Midbrain (tissue), 1 donor: Measurements from ENCODE around the gene KIAA2012.
A peak's percentile ranks its signal among the peaks of the same experiment; 100 is the strongest.

Experiments
- DNase-seq: peaks from one replicate; lab custom pipeline; 2025; lab: John Stamatoyannopoulos, UW

Gene KIAA2012

GRCh38 chr2:202149936-202150335, 76.9 kb downstream of the KIAA2012 start:
- DNase-seq = no peak

DNA sequence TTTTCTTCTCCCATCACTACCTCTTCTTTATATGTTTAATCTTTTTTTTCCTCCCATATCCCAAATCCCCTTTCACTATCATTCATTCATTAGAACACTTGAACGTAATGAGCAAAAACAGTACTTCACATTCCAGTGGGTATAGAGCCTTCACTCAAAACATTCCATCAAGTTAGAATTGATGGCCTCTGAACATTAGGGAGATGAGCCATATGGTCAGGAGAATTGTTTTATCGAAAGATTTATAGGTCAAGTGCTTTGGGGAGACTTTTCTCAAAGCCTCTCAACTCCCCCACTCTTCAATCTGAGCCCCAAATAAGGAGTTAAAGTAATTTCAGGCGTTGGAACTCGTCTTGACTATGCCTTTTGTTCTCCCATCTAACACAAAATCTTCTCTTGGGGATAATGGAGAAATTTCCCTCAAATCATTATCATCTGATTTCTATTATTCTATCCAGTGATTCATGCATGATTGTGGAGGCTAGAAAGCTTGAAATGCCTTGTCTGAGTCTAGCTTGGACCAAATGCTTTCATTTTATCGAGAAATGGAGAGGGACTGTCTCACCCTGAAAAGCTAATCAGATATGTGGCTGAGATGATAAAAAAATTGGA, 79.2 kb downstream of the KIAA2012 start:
- no peak for DNase-seq

- DNase-seq = no peak
Measured at GRCh38 chr2:202154613-202155012, 81.6 kb downstream of the KIAA2012 start.

GRCh38 chr2:202157211-202157990, 84.3 kb downstream of the KIAA2012 start:
- DNase-seq = no peak

DNA sequence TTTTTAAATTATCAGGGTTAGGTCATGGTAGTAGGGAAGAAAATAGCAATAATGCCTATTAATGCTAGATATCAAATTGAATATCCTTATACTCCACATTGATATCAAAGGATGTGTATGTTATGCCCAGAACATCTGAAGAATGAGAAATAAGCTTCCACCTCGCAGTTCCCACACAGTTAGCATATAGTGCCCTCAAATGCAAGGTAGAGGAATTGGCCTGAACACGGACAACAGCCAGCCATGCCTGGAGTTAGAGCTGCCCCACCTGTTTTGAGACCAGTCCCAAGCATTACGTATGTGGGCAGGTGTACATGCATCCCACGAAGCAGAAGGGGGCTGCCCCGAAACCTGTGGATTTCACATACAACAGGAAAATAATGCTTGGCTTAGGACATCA, 85.7 kb downstream of the KIAA2012 start:
- no peak for DNase-seq

DNA sequence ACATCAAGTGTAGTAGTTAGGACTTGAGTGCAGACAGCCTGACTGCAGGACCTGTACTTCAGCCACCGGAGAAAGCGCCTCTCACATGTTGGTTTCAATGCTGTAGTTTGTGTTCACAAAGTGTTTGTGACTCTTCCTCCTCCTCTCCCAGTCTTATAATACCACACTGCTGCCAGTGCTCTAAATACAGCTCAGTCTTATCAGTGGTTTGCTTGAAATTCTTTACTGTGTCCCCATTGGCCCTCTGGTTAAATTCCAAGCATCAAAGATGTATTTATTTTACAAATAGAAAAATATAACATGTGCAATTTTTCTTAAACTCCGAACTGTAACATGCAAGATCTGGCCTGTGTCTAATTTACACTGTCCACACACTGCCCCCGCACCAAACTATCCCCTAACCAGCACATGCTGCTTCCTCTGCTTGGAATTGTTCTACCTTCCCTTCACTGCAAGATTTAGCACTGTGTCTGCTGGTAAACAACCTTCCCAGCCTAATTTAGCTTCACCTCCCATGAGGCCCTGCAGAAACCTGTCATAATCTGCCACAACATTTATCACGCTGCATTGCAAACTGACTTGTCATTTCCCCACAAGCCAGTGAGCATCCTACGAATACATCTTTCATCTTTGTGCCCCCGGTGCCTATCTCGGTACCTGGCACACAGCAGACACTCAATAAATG, 88.2 kb downstream of the KIAA2012 start:
- DNase-seq = no peak

DNA sequence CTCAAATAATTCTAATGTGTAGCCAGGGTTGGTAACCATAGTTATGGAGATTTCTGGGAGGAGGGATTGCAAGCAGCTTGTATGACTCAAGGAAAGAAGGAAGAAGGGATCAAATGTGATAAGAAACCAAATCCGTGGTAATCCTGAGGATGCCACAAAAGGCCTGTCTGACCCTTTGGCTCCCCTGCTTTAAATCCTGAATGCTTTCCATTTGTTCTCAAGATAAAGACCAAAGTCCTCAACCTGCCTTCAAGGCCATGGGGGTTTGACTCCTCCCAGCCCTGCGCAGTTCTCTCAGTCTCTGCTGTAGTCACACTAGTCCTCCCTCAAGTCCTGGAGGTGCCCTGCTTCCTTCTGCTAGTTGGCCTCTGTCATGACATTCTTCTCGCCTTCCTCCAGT, 91.4 kb downstream of the KIAA2012 start:
- no peak for DNase-seq

GRCh38 chr2:202165208-202165607, 92.2 kb downstream of the KIAA2012 start:
- DNase-seq = no peak

GRCh38 chr2:202165945-202166344, 92.9 kb downstream of the KIAA2012 start:
- no peak for DNase-seq

DNA sequence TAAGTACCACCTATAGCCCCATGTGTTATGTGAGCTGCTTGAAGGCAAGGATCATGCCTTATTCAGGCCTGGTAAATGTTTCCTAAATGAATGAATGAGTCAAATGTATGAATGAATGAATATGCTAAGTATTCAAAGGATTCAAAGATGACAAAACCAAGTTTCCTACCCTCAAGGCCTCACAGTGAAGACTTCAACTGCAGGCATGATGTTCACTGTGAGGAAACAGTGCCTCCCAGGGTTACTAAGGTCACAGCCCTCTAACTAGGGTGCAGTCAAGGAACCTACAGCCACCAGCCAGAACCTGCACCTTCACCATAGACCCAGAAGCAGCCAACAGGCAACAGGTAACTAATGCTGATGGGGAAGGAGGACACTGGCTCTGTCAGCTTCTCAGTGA, 96.1 kb downstream of the KIAA2012 start:
- no peak for DNase-seq

- no peak for DNase-seq
Measured at GRCh38 chr2:202169832-202170424, 96.9 kb downstream of the KIAA2012 start.

GRCh38 chr2:202171241-202171825, 98.3 kb downstream of the KIAA2012 start:
- no peak for DNase-seq

DNA sequence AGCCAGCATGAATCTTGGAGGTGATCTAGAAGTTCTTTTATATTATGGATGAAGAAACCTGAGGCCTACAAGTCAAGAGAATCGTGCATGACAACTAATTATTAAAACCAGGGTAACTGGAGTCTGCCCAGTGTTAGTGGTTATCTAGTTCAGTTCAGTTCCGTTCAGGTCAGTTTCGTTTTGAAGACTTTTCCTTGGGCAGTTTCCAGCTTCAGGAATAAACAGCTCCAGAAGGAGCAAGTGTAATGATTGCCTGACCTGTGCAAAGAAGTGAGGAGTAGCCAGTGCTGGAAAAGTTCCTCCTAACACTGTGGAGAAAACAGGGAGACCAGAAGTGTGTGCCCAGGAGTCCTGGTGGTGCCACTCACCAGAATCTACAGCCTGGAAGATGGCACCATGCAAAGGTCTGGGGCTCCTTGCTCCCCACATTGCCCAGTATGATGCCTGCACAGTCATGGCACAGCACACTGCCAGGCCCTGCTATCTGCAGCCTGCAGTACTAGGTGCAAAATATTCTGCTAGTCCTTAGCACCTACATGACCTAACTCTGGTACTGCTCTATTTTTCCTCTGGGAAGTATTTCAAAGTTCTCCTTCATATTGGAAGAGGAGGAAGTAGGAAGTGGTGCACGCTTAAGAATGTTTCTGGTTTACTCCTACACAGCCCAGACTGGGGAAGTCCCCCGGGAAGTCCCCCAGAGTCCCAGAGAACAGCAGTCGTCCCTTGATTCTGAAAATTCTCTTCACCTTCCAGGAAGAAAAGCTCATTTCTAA, 99.6 kb downstream of the KIAA2012 start:
- no peak for DNase-seq

DNA sequence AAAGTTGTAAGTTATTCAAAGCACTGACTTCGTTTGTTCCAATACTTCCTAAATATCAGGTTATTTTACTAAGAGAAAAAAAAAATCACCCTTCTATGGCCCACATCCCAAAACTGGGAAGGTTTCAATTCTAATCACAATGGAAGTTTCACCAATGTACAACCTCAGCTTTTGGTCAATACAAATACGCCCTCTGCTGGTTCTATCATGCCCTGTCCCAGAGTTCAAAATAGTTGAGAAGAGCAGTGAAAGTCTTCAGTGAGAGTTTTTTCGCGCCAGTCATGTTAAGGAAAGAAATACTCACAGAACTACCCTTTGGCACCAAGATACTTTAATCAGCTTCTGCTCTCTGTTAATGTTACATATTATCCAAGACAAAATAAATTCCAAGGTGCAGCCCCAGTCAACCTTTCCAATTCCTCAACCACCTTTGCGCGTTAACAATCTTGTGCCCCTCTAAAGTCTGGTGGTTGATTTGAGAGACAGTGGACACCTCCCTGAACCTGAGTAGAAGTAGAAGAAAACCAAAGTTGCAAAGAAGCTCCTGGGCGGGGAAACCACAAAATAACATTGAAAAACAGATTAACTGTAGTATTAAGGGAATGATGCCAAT, 105.4 kb downstream of the KIAA2012 start:
- DNase-seq = peak; percentile 63

DNA sequence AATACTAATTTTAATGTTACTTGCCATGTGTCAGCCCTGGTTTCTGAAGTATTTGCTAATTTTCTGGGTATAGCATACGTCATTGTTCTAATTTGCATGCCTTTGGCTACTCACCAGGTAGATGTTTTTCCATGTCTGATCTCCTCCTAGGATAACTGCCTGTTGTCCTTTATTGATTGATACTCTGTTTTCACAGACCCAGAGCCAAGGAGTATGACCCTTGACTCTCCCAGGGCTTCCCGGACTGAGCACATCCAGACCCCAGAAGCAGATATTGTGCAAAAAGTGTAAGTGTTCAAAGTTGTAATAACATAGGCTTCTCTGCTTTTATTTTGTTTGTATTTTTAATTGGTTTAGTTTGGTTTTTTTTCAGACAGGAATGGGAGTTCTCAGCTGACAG, 111.5 kb downstream of the KIAA2012 start:
- no peak for DNase-seq

DNA sequence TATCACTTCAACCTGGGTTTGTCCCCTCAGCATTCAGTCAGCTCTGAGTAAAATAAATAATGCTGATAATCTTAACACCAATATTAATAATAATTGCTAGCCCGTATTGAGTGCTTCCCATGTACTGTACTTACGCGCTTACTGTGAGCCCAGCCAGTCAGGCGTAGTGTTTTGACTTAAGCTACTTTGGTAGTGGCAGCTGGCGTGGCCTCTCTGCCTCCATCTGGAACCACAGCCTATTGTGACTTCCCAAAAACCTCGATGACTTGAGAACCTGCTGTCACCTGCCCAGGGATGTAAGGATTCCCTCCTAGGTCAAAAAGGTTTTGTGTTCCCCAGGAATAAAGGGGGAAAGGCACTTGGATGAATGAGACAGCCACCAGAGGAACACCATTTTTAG, 112.1 kb downstream of the KIAA2012 start:
- DNase-seq = no peak

DNA sequence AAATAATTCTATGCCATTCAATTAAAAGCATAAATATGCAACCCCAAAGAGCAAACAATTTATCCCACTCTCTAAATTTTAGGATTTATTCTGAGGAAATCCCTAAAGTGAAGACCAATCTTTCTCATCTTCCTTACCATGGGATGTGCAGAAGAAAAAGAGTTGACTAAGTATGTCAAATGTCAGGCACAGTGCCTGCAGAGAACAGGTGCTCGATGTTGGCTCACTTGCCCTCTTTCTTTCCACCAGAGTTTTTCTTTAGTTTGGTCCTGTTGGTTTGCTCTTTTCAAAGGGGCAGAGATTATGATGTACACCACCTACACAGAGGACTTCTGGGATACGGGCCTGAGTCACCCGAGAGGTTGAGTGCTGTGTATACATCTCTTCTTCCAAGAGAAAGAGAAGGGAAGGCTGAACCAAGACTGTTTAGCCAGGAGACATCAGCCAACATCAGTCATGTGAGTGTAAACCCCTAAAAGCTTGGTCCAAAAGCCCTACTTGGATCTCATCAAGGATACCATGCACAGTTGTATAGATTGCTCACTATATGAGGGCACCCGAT, 113.7 kb downstream of the KIAA2012 start:
- no peak for DNase-seq

DNA sequence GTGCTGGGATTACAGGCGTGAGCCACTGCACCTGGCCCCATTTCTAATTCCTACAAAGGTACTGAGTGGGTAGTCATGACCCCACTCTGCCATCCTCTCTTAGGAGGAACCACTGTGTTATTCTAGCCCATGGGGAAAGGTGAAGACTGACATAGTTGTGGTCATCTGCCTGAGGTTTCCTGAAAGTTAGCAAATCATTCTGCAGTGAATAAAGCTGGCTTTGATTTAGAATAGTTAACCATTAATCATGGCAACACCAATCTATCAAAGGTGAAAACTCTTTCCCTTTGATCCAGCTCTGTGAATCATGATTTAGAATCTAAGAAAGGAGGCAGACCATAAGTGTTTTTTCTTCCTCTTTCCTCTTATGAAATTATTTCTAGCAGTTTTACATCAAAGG, 114.5 kb downstream of the KIAA2012 start:
- DNase-seq = no peak

DNA sequence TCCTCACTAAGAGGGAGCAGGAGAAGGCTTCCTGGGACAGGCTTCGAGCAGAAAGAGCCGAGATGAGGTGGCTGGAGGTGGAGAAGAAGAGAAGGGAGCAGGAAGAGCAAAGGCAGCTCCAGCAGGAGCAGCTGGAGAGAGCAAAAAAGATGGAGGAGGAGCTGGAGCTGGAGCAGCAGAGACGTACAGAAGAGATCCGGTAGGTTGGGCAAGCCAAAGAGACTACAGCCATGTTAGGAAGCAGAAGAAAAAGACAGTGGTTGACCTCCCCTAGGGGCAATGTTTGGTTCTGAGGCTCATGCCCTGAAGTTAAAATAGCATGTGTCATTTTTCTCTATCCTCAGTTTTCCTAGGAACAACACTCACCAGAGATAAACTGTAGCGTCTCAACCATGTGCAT, 120.2 kb downstream of the KIAA2012 start:
- no peak for DNase-seq

DNA sequence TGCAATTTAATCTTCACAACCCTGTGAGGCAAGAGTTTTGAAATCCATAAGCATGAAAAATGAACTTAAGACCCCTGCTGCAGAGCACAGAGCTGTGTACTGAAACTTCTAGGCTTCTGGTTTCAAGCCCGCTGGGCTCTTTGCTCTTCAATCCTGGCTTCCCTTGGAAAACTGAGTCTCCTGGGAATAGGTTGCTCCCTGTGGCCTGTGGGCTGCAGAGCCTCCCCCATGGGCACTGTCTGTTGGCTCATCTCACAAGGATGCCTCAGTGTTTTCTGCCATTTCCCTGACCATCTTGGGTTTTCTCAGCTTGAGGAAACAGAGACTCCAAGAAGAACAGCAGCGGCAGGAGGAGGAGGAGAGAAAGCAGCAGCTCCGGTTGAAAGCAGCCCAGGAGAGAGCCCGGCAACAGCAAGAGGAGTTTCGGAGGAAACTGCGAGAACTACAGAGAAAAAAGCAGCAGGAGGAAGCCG, 120.9 kb downstream of the KIAA2012 start:
- no peak for DNase-seq

- DNase-seq = no peak
Measured at GRCh38 chr2:202194418-202194817, 121.4 kb downstream of the KIAA2012 start.
